HEK293T (cell line): ENCODE results near the gene PCBP2.

Experiments used
- ARNT ChIP-seq: fragments of 450-650 bp; IDR thresholded peaks from 2 replicates; pipeline ENCODE4 v1.6.1; 2017; ENCODE audit warnings: mild to moderate bottlenecking
- BHLHE40 ChIP-seq: fragments of 450-650 bp; IDR thresholded peaks from 2 replicates; pipeline ENCODE4 v1.6.1; 2016; ENCODE audit warnings: mild to moderate bottlenecking, moderate library complexity, borderline replicate concordance
- ELF4 ChIP-seq: fragments of 450-650 bp; IDR thresholded peaks from 2 replicates; pipeline ENCODE4 v1.6.1; 2017; ENCODE audit warnings: antibody characterized with exemption
- FOXM1 ChIP-seq: fragments of 450-650 bp; IDR thresholded peaks from 2 replicates; pipeline ENCODE4 v1.6.1; 2017; ENCODE audit warnings: mild to moderate bottlenecking, borderline replicate concordance
- NFRKB ChIP-seq: fragments of 450-650 bp; IDR thresholded peaks from 2 replicates; pipeline ENCODE4 v1.6.1; 2016; ENCODE audit warnings: mild to moderate bottlenecking, moderate library complexity
- SP1 ChIP-seq: fragments of 450-650 bp; IDR thresholded peaks from 2 replicates; pipeline ENCODE4 v1.6.1; 2017
- SUZ12 ChIP-seq: fragments of 450-650 bp; IDR thresholded peaks from 2 replicates; pipeline ENCODE4 v1.6.1; 2016; ENCODE audit warnings: mild to moderate bottlenecking
- ZNF384 ChIP-seq: fragments of 450-650 bp; IDR thresholded peaks from 2 replicates; pipeline ENCODE4 v1.6.1; 2016

- no peak for TF ChIP-seq ARNT
- TF ChIP-seq BHLHE40 = no peak
- TF ChIP-seq SP1 = no peak
- no peak for TF ChIP-seq ELF4
- TF ChIP-seq SUZ12 = no peak
- TF ChIP-seq NFRKB = no peak
- TF ChIP-seq ZNF384 = no peak
- TF ChIP-seq FOXM1 = no peak
Observed at GRCh38 chr12:53498235-53498630, 46.3 kb downstream of the PCBP2 start.
